Colonic mucosa (tissue), 4 donors: ENCODE results near the gene RARS2. TPM values are rescaled to one million over a fixed set of nuclear protein-coding genes. Genes with fewer than 3 reads are reported as not detected.

ENCODE experiments used
- DNase-seq: peaks from one replicate; pipeline ENCODE4 v3.0.0-alpha.2; 2020
- H3K27ac ChIP-seq: fragments of 200-600 bp; one replicate; pipeline ENCODE4 v1.8.0; 2021
- H3K27me3 ChIP-seq: fragments of 200-600 bp; one replicate; pipeline ENCODE4 v1.8.0; 2021
- H3K36me3 ChIP-seq: fragments of 200-600 bp; one replicate; pipeline ENCODE4 v1.8.0; 2021
- H3K4me1 ChIP-seq: fragments of 200-600 bp; one replicate; pipeline ENCODE4 v1.8.0; 2021; ENCODE audit warnings: mild to moderate bottlenecking
- H3K4me3 ChIP-seq: fragments of 200-600 bp; one replicate; pipeline ENCODE4 v1.8.0; 2021
- H3K9ac ChIP-seq, 2 donors: one replicate each; pipeline ENCODE4 v1.7.0; 2013; ENCODE audit warnings: control low read depth in 2 of 2, low read depth in 2 of 2, low read length in 2 of 2
- H3K9me3 ChIP-seq: fragments of 200-600 bp; one replicate; pipeline ENCODE4 v1.8.0; 2021
- intact Hi-C: fragments of 100-400 bp; cut with DNase I; formaldehyde crosslinking; loops from one replicate; pipeline ENCODE4 v1.14.1; 2022
- total RNA-seq, 2 donors: library from RNA; stranded (reverse); fragmentation: NEBNext Ultra II Directional in 1 of 2; extraction: Animal tissue kit (Norgen Biotek cat#: 25700) in 1 of 2; gene quantifications; one replicate each; pipeline ENCODE4 v1.2.1, GENCODE V29; 2021
- TF ChIP-seq, protein P1 (sequence below): fragments of 200-600 bp; IDR thresholded peaks from one replicate; pipeline ENCODE4 v1.8.0; 2022; ENCODE audit warnings: antibody characterized with exemption, mild to moderate bottlenecking
- donor health status: healthy.
- donor health status: DM: no; HTN: no; CAD: no.
- donor health status: DM: no; HTN: no; CAD: no.

The RARS2 gene
- total RNA-seq, 2 donors from 2014 or later: 24.7 to 28.2 TPM

DNA sequence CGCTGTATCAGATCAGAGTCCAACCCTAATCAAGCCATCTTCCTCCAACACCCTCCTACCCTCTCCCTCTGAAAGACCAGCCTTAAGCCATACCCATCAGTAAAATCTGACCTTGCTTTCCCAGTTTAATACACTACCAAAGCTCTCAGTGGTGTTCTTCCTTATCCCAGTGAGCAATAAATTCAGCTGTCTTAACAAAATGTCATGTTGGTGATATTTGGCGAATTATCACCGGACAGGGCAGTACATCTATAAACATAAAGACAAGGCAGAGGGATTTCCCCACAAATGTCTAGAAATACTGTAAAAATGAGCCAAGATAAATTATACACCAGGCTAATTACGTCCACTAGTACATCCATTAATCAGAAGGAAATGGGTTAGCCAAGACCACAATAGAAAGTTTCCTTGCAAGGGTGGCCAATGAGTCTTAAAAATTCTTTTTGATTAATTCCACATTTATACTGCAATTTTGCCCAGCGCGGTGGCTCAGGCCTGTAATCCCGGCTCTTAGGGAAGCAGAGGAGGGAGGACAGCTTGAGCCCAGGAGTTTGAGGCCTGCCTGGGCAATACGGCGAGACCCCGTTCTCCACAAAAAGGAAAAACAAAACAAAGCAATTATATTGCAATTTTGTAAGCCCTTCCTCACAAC lies 905 bp downstream of the RARS2 start:
- H3K9ac ChIP-seq: peak overlapping the region; percentile 84 to 94
- peak overlapping the region; percentile 85 for H3K4me3 ChIP-seq
- H3K4me1 ChIP-seq: peaks cover 4% of the 10 kb centered on the region
- no peaks in the 10 kb centered on the region for H3K27me3 ChIP-seq
- H3K27ac ChIP-seq: peak overlapping the region; percentile 79
- H3K9me3 ChIP-seq: no peaks in the 10 kb centered on the region
- H3K36me3 ChIP-seq: no peaks in the 10 kb centered on the region
- TF ChIP-seq, protein P1, sequence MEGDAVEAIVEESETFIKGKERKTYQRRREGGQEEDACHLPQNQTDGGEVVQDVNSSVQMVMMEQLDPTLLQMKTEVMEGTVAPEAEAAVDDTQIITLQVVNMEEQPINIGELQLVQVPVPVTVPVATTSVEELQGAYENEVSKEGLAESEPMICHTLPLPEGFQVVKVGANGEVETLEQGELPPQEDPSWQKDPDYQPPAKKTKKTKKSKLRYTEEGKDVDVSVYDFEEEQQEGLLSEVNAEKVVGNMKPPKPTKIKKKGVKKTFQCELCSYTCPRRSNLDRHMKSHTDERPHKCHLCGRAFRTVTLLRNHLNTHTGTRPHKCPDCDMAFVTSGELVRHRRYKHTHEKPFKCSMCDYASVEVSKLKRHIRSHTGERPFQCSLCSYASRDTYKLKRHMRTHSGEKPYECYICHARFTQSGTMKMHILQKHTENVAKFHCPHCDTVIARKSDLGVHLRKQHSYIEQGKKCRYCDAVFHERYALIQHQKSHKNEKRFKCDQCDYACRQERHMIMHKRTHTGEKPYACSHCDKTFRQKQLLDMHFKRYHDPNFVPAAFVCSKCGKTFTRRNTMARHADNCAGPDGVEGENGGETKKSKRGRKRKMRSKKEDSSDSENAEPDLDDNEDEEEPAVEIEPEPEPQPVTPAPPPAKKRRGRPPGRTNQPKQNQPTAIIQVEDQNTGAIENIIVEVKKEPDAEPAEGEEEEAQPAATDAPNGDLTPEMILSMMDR: no peak
- no peak for DNase-seq
- intact Hi-C loops: loop anchor here (10.0 kb wide), 1 partner anchor 194 kb away; no protein-coding TSS in a partner anchor

DNA sequence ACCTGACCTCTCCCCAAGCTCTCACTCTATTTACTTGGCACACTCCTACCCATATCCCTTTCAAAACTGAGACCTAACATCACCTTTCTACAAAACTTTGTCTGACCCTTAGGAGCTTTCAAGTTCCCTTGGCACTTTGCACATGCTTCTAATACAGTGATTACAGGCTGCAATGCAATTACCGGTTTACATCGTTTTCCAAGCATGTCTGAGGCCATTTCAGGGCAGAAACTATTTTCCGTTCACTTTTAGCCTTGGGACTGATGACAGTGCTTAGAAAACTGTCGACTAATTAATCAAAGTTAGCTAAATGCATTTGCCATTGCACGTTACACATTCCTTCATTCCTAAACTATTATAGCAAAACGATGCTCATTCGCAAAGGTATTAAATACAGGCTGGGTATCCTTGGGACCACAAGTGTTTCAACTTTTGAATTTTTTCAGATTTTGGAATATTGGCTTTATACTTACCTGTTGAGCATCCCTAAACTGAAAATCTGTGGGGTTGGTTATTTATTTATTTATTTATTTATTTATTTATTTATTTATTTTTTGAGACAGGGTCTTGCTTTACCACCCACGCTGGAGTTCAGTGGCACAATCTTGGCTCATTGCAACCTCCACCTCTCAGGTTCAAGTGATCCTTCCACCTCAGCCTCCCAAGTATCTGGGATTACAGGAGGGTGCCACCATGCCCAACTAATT lies 3.3 kb downstream of the RARS2 start:
- Histone ChIP-seq H3K4me3 (no peak overlapping the region), H3K9ac (no peak overlapping the region), H3K9me3 (no peaks in the 10 kb centered on the region), H3K27ac (no peak overlapping the region), H3K27me3 (no peaks in the 10 kb centered on the region), H3K4me1 (peaks cover 4% of the 10 kb centered on the region), H3K36me3 (no peaks in the 10 kb centered on the region)
- DNase-seq: no peak
- TF ChIP-seq, protein P1: no peak
- intact Hi-C loops: loop anchor here (10.0 kb wide), 1 partner anchor 192 kb away; no protein-coding TSS in a partner anchor

DNA sequence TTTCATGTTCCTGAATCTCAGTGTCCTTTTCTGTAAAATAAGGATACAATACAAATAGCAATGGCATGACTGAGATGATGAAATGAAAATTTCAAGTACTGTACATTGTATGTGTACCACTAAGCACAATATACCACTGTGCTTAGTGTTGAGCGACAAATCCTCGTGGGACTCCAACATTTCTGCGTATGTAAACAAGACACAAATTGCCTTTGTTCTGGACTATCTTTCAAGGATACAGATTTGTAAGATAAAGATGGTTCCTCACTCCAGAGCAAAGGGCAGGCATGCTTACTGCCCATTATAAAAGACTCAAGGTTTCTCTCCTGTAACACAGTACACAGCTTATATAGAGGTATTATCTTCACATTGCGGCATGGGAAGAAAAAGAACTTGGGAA lies 6.0 kb downstream of the RARS2 start:
- TF ChIP-seq, protein P1: no peak
- Histone ChIP-seq H3K27ac (no peak overlapping the region), H3K27me3 (no peaks in the 10 kb centered on the region), H3K9me3 (no peaks in the 10 kb centered on the region), H3K36me3 (no peaks in the 10 kb centered on the region), H3K4me1 (peaks cover 4% of the 10 kb centered on the region), H3K9ac (no peak overlapping the region), H3K4me3 (no peak overlapping the region)
- intact Hi-C loops: loop anchor here (10.0 kb wide), 1 partner anchor 189 kb away; no protein-coding TSS in a partner anchor
- DNase-seq: no peak

DNA sequence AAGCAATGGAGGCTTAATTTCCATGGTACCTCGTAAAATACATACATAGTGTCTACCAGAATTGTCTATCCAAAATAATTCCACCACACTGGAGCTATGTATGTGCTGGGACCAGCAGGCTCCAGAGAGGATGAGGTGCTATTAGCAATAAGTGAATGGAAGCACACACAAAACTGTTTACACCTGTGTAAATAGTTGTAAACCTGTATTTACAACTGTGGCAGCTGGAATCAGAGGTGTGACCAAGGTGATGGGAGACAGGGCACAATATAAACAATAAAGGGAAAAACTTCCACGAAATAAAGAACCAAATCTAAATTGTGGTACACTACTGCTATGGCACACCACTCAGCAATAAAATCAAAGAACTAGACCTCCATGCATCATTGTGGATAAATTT lies 14.4 kb downstream of the RARS2 start:
- no peaks in the 10 kb centered on the region for H3K4me1 ChIP-seq
- intact Hi-C loops: no loop called here
- TF ChIP-seq, protein P1: no peak
- no peaks in the 10 kb centered on the region for H3K36me3 ChIP-seq
- no peak overlapping the region for H3K27ac ChIP-seq
- no peak for DNase-seq
- no peaks in the 10 kb centered on the region for H3K9me3 ChIP-seq
- H3K27me3 ChIP-seq: no peaks in the 10 kb centered on the region
- no peak overlapping the region for H3K9ac ChIP-seq
- H3K4me3 ChIP-seq: no peak overlapping the region

DNA sequence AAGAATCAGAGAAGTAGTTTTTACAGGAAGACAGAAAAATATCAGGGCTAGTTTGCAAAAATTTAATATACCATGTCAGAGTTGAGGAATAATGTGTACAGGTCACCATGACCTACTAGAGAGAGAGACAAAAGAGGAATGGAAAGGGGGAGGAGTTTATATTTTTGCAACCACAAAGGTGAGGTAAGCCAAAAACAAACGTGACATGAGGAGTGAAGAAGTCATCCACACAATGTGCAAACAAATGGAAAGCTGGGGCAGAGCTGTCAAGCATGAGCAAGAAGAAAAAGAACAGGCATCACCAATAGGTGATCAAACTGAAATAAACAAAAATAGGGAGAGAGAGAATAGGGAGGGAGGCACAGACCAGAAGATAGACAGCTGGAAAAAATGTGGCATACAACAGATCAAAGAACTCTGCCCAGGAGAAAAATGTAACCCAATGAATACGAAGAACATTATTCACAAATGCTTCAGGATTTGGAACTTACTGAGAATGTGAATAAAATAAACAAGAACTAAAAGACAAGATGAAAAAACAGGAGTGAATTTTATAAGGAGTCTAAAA lies 15.5 kb downstream of the RARS2 start:
- Histone ChIP-seq H3K36me3 (no peaks in the 10 kb centered on the region), H3K27me3 (no peaks in the 10 kb centered on the region), H3K9me3 (no peaks in the 10 kb centered on the region), H3K4me1 (no peaks in the 10 kb centered on the region), H3K27ac (no peak overlapping the region), H3K4me3 (no peak overlapping the region), H3K9ac (no peak overlapping the region)
- no peak for DNase-seq
- TF ChIP-seq, protein P1: no peak
- intact Hi-C loops: no loop called here
